HG03342 (cell line): ENCODE data around the gene MAPKBP1.

Experiments used
- ATAC-seq: cut with Tn5 transposase; IDR thresholded peaks from one replicate; pipeline ENCODE4 v1.9.1; 2021; ENCODE audit warnings: mild to moderate bottlenecking, moderate library complexity; ENCODE audit not compliant: unreplicated experiment

MAPKBP1 gene

GRCh38 chr15:41783296-41783695 is 9.0 kb downstream of the MAPKBP1 start:
- ATAC-seq = no peak

GRCh38 chr15:41788262-41788661 is 14.0 kb downstream of the MAPKBP1 start:
- ATAC-seq = no peak

- no peak for ATAC-seq
Measured at GRCh38 chr15:41789236-41789635, 15.0 kb downstream of the MAPKBP1 start.

GRCh38 chr15:41789662-41790061 is 15.4 kb downstream of the MAPKBP1 start:
- no peak for ATAC-seq

- no peak for ATAC-seq
Measured at GRCh38 chr15:41790169-41790568, 15.9 kb downstream of the MAPKBP1 start.

GRCh38 chr15:41790756-41791546 is 16.7 kb downstream of the MAPKBP1 start:
- no peak for ATAC-seq

GRCh38 chr15:41791547-41791937 is 17.3 kb downstream of the MAPKBP1 start:
- ATAC-seq = no peak

- ATAC-seq = no peak
Measured at GRCh38 chr15:41792000-41792637, 17.8 kb downstream of the MAPKBP1 start.

- ATAC-seq = no peak
Measured at GRCh38 chr15:41794081-41794480, 19.8 kb downstream of the MAPKBP1 start.

- no peak for ATAC-seq
Measured at GRCh38 chr15:41795996-41796856, 21.9 kb downstream of the MAPKBP1 start.

- ATAC-seq = no peak
Measured at GRCh38 chr15:41797201-41797944, 23.1 kb downstream of the MAPKBP1 start.

GRCh38 chr15:41798607-41799487 is 24.6 kb downstream of the MAPKBP1 start:
- no peak for ATAC-seq

- ATAC-seq = no peak
Measured at GRCh38 chr15:41799488-41799805, 25.2 kb downstream of the MAPKBP1 start.

- no peak for ATAC-seq
Measured at GRCh38 chr15:41801185-41801584, 26.9 kb downstream of the MAPKBP1 start.

- ATAC-seq = no peak
Measured at GRCh38 chr15:41801850-41802455, 27.7 kb downstream of the MAPKBP1 start.

GRCh38 chr15:41804361-41804760 is 30.1 kb downstream of the MAPKBP1 start:
- ATAC-seq = no peak

- ATAC-seq = no peak
Measured at GRCh38 chr15:41804916-41805666, 30.8 kb downstream of the MAPKBP1 start.

GRCh38 chr15:41805711-41806110 is 31.4 kb downstream of the MAPKBP1 start:
- ATAC-seq = no peak
